H1 (cell line): ENCODE results near the gene NADK2. TPM values are rescaled to one million over a fixed set of nuclear protein-coding genes. Genes with fewer than 3 reads are reported as not detected.

Experiments used
- ATF3 ChIP-seq: IDR thresholded peaks from 2 replicates; pipeline ENCODE4 v1.6.1; 2011; ENCODE audit warnings: low read depth, mild to moderate bottlenecking, low read length; ENCODE audit not compliant: insufficient read depth
- BACH1 ChIP-seq: IDR thresholded peaks from 2 replicates; pipeline ENCODE4 v1.6.1; 2012; ENCODE audit warnings: low read length, improper control_type of control experiment
- CREB1 ChIP-seq: IDR thresholded peaks from 2 replicates; pipeline ENCODE4 v1.6.1; 2012; ENCODE audit warnings: inconsistent platforms
- CTBP2 ChIP-seq: IDR thresholded peaks from 2 replicates; pipeline ENCODE4 v1.7.0; 2011; ENCODE audit warnings: borderline replicate concordance, mild to moderate bottlenecking, moderate library complexity, mixed read lengths, low read length; ENCODE audit not compliant: insufficient read depth, insufficient read length
- EP300 ChIP-seq, 2 experiments: IDR thresholded peaks; 1 replicate in 1 of 2; 2 replicates in 1 of 2; pipeline ENCODE4 v1.6.1; 2011 to 2012; ENCODE audit warnings: low read depth in 2 of 2, low read length in 2 of 2, mild to moderate bottlenecking in 2 of 2, borderline replicate concordance in 1 of 2, inconsistent platforms in 1 of 2, moderate library complexity in 1 of 2
- HDAC2 ChIP-seq, 2 experiments: fragments of 300-600 bp in 1 of 2; sonication (generic) in 1 of 2; IDR thresholded peaks; 2 replicates each; pipeline ENCODE4 v1.6.1; 2011 to 2012; ENCODE audit warnings: low read depth in 2 of 2, low read length in 2 of 2, mild to moderate bottlenecking in 2 of 2, moderate library complexity in 2 of 2, borderline replicate concordance in 1 of 2, inconsistent platforms in 1 of 2
- HDAC6 ChIP-seq: IDR thresholded peaks from one replicate; pipeline ENCODE4 v1.7.1; 2012; ENCODE audit warnings: low read depth, mild to moderate bottlenecking, inconsistent platforms, low read length, moderate library complexity
- KDM5A ChIP-seq: fragments of 200-600 bp; IDR thresholded peaks from 2 replicates; pipeline ENCODE4 v1.7.1; 2012; ENCODE audit warnings: mild to moderate bottlenecking, low read length, inconsistent platforms, mixed read lengths
- MAX ChIP-seq: IDR thresholded peaks from 2 replicates; pipeline ENCODE4 v1.6.1; 2012; ENCODE audit warnings: inconsistent platforms
- NANOG ChIP-seq: IDR thresholded peaks from 2 replicates; pipeline ENCODE4 v1.6.1; 2011; ENCODE audit warnings: low read length, low read depth, mild to moderate bottlenecking, inconsistent platforms; ENCODE audit not compliant: insufficient read depth, poor library complexity, severe bottlenecking
- RAD21 ChIP-seq, 2 experiments: IDR thresholded peaks in 1 of 2; conservative IDR thresholded peaks in 1 of 2; 2 replicates each; pipeline ENCODE4 v1.6.1; 2011; ENCODE audit warnings: low read depth in 2 of 2, low read length in 2 of 2, improper control_type of control experiment in 1 of 2, inconsistent platforms in 1 of 2, mild to moderate bottlenecking in 1 of 2, moderate library complexity in 1 of 2
- RXRA ChIP-seq: IDR thresholded peaks from 2 replicates; pipeline ENCODE4 v1.6.1; 2011; ENCODE audit warnings: low read depth, mild to moderate bottlenecking, low read length, moderate library complexity; ENCODE audit not compliant: insufficient read depth
- SIN3A ChIP-seq, 2 experiments: IDR thresholded peaks in 1 of 2; conservative IDR thresholded peaks in 1 of 2; 2 replicates each; pipeline ENCODE4 v1.6.1; 2011 to 2012; ENCODE audit warnings: low read length in 2 of 2, improper control_type of control experiment in 1 of 2, low read depth in 1 of 2, mild to moderate bottlenecking in 1 of 2
- SIRT6 ChIP-seq: IDR thresholded peaks from one replicate; pipeline ENCODE4 v1.7.1; 2012; ENCODE audit warnings: low read length, inconsistent platforms
- SIX5 ChIP-seq: IDR thresholded peaks from 2 replicates; pipeline ENCODE4 v1.6.1; 2011; ENCODE audit warnings: mild to moderate bottlenecking, low read depth, low read length
- SP1 ChIP-seq: IDR thresholded peaks from 2 replicates; pipeline ENCODE4 v1.6.1; 2011; ENCODE audit warnings: low read depth, low read length
- SUZ12 ChIP-seq: fragments of 200-600 bp; sonication (generic); IDR thresholded peaks from 2 replicates; pipeline ENCODE4 v1.6.1; 2012; ENCODE audit warnings: mild to moderate bottlenecking, inconsistent platforms, low read length, moderate library complexity, mixed read lengths
- TAF7 ChIP-seq: optimal IDR thresholded peaks from 2 replicates; pipeline ENCODE3; 2011; ENCODE audit warnings: low read depth, mild to moderate bottlenecking, inconsistent platforms, low read length, moderate library complexity, borderline replicate concordance
- USF2 ChIP-seq: IDR thresholded peaks from 2 replicates; pipeline ENCODE4 v1.6.1; 2011; ENCODE audit warnings: low read length, improper control_type of control experiment
- YY1 ChIP-seq: IDR thresholded peaks from 2 replicates; pipeline ENCODE4 v1.6.1; 2011; ENCODE audit warnings: low read depth, mild to moderate bottlenecking, low read length
- polyA plus RNA-seq, 7 experiments: library from polyadenylated mRNA; depleted of rRNA in 3 of 7; stranded (reverse) in 5 of 7; unstranded in 2 of 7; fragments of >200 nt in 5 of 7; fragments of 200-250 nt in 2 of 7; gene quantifications; 1 replicate in 5 of 7; 2 replicates in 1 of 7; 4 replicates in 1 of 7; pipeline versions ENCODE4 v1.2.1 to v1.2.3, GENCODE V29; 2011 to 2013; ENCODE audit warnings: missing spikeins in 2 of 7, mixed read lengths in 2 of 7
- total RNA-seq: library from RNA; stranded (reverse); fragmentation: NEBNext Ultra II Directional; extraction: Animal tissue kit (Norgen Biotek cat#: 25700); gene quantifications from 2 replicates; pipeline ENCODE4 v1.2.1, GENCODE V29; 2021

Gene NADK2
- total and polyA plus RNA-seq, 2 of the 8 experiments (the other 6 are each of a cell fraction or from before 2014, with no cell fraction given), result 3.4 to 16.1 TPM

- TF ChIP-seq CTBP2, result no peak
- TF ChIP-seq KDM5A, result no peak
- TF ChIP-seq YY1, result peak; percentile 86
- TF ChIP-seq BACH1, result peak; percentile 44; the same call in 1 of the 2 replicates
- peak; percentile 47 to 60 for TF ChIP-seq RAD21 (IDR thresholded peaks at IDR 0.05 in 1 of 2, conservative IDR thresholded peaks at IDR 0.05 in 1 of 2; ENCODE audit: low read depth in 2 of 2, low read length in 2 of 2)
- peak; percentile 60 for TF ChIP-seq USF2
- TF ChIP-seq SIX5, result no peak
- TF ChIP-seq MAX, result peak; percentile 100
- peak; percentile 39; the same call in 1 of the 2 replicates for TF ChIP-seq SP1
- no peak for TF ChIP-seq SUZ12
- TF ChIP-seq SIN3A (conservative IDR thresholded peaks at IDR 0.05 in 1 of 2, IDR thresholded peaks at IDR 0.05 in 1 of 2; ENCODE audit: low read depth in 1 of 2, low read length in 2 of 2), result no peak
- peak in 1 of 2 experiments; percentile 65; a peak in 1 of 3 replicates for TF ChIP-seq EP300 (IDR thresholded peaks at IDR 0.05; ENCODE audit: borderline replicate concordance in 1 of 2, low read depth in 2 of 2, low read length in 2 of 2)
- TF ChIP-seq TAF7, result peak; percentile 96
- TF ChIP-seq RXRA, result no peak
- TF ChIP-seq CREB1, result peak; percentile 45; the same call in 1 of the 2 replicates
- no peak for TF ChIP-seq SIRT6
- no peak for TF ChIP-seq HDAC6
- TF ChIP-seq NANOG, result peak; percentile 73
- TF ChIP-seq HDAC2 (IDR thresholded peaks at IDR 0.05; ENCODE audit: borderline replicate concordance in 1 of 2, low read depth in 2 of 2, low read length in 2 of 2), result peak in 1 of 2 experiments; percentile 67; a peak in 1 of 4 replicates
- no peak for TF ChIP-seq ATF3
These were observed at the start of gene NADK2 (continued) for GRCh38 chr5:36241631-36242533.
